ENCODE results near the gene NXN. TPM values are rescaled to one million over a fixed set of nuclear protein-coding genes. Genes with fewer than 3 reads are reported as not detected.
"Not testable (repeated sequence)": the region's sequence is repeated elsewhere in the genome, so short reads cannot be mapped to it uniquely, and the experiment has no call there.

Gene NXN
- total and polyA plus RNA-seq, 2 donors (not counting 1 experiment from before 2014, with no cell fraction given) = 0.04 to 0.17 TPM

DNA sequence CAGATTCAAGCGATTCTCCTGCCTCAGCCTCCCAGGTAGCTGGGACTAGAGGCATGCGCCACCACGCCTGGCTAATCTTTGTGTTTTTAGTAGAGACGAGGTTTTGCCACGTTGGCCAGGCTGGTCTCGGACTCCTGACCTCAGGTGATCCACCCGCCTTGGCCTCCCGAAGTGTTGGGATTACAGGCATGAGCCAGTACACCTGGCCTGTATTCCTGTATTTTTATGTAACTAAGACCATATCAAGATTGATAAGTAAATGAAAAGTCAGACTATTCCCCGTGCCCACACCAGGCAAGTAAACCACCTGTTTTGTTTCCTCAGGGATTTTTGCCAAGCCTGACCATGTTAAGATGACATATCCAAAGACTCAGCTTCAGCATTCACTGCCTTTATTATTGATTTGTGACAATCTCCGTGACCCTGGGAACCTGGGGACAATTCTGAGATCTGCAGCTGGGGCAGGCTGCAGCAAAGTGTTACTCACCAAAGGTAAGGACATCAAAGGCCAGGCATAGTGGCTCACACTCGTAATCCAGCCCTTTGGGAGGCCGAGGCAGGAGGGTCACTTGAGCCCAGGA lies 191.8 kb downstream of the NXN start:
- Mint-ChIP-seq H3K27ac (no peak overlapping the region), H3K4me1 (peaks cover 13% of the 10 kb centered on the region), H3K9me3 (ENCODE audit: insufficient read depth) (no peaks in the 10 kb centered on the region), H3K27me3 (no peaks in the 10 kb centered on the region), H3K4me3 (no peak overlapping the region)
- intact Hi-C loops (cut with micrococcal nuclease) = no loop called here
- Histone ChIP-seq H3K36me3 (replicated peaks in 1 of 2; ENCODE audit: control extremely low read depth in 1 of 2, control insufficient read depth in 1 of 2, extremely low read depth in 1 of 2, insufficient read depth in 2 of 2, low read length in 1 of 2) (peaks cover 7 to 49% of the 10 kb centered on the region in 2 experiments), H3K9ac (ENCODE audit: low read length) (no peak overlapping the region), H4K20me1 (ENCODE audit: control insufficient read depth, insufficient read depth, low read length, poor library complexity, severe bottlenecking) (peaks cover 5% of the 10 kb centered on the region), H3K27ac (ENCODE audit: low read length in 2 of 2) (no peak overlapping the region), H3K27me3 (replicated peaks in 1 of 4; ENCODE audit: control extremely low read depth in 1 of 4, control insufficient read depth in 3 of 4, insufficient read depth in 4 of 4, low read length in 3 of 4) (no peaks in the 10 kb centered on the region), H3K4me2 (replicated peaks; ENCODE audit: low read depth, low read length, poor library complexity, severe bottlenecking) (no peak overlapping the region), H3K4me1 (ENCODE audit: control insufficient read depth in 2 of 2, insufficient read depth in 2 of 2, low read length in 2 of 2) (peaks cover 7% of the 10 kb centered on the region in 2 donors), H2AFZ (ENCODE audit: insufficient read depth, low read depth, low read length, poor library complexity, severe bottlenecking) (no peak overlapping the region), H3K9me3 (ENCODE audit: control extremely low read depth in 1 of 3, control insufficient read depth in 2 of 3, insufficient read depth in 1 of 3, low read length in 2 of 3) (no peaks in the 10 kb centered on the region), H3K4me3 (ENCODE audit: control extremely low read depth in 1 of 5, extremely low read depth in 1 of 5, insufficient read depth in 1 of 5, low read depth in 2 of 5, low read length in 4 of 5) (no peak overlapping the region), H3K79me2 (ENCODE audit: control insufficient read depth, insufficient read depth, low read length) (peaks cover 27% of the 10 kb centered on the region)
- ChIA-PET POLR2A (no interaction called here), CTCF (no interaction called here)
- 97% methylated on average over 8 of the region's 12 CpGs for WGBS (ENCODE audit: insufficient coverage)
- TF ChIP-seq EZH2 (IDR thresholded peaks at IDR 0.05; ENCODE audit: borderline replicate concordance, insufficient read depth, low read depth, low read length, poor library complexity, severe bottlenecking) = no peak
- TF ChIP-seq, protein P1, sequence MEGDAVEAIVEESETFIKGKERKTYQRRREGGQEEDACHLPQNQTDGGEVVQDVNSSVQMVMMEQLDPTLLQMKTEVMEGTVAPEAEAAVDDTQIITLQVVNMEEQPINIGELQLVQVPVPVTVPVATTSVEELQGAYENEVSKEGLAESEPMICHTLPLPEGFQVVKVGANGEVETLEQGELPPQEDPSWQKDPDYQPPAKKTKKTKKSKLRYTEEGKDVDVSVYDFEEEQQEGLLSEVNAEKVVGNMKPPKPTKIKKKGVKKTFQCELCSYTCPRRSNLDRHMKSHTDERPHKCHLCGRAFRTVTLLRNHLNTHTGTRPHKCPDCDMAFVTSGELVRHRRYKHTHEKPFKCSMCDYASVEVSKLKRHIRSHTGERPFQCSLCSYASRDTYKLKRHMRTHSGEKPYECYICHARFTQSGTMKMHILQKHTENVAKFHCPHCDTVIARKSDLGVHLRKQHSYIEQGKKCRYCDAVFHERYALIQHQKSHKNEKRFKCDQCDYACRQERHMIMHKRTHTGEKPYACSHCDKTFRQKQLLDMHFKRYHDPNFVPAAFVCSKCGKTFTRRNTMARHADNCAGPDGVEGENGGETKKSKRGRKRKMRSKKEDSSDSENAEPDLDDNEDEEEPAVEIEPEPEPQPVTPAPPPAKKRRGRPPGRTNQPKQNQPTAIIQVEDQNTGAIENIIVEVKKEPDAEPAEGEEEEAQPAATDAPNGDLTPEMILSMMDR (IDR thresholded peaks at IDR 0.05) = no peak
- no peak for ATAC-seq (ENCODE audit: low read depth)
- no peak for DNase-seq

DNA sequence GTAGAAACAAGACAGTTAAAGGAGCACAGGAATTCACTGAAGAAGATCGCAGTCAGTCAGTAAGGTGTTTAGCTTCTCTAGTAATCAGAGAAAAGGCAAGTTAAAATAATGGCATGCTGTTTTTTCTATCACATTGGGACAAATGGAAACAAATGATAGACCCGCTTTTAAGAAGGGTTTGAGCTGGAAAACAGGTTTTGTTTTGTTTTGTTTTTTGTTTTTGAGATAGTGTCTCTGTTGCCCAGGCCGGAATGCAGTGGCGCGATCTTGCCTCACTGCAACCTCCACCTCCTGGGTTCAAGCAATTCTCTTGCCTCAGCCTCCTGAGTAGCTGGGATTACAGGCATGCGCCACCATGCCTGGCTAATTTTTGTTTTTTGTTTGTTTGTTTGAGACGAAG lies 193.7 kb downstream of the NXN start:
- H3K79me2 ChIP-seq (ENCODE audit: control insufficient read depth, insufficient read depth, low read length) = peaks cover 45% of the 10 kb centered on the region
- POLR2A ChIA-PET, CTCF ChIA-PET: not testable (repeated sequence)

More for the DNA sequence above, 193.7 kb downstream of the NXN start:
- H4K20me1 ChIP-seq (ENCODE audit: control insufficient read depth, insufficient read depth, low read length, poor library complexity, severe bottlenecking); ATAC-seq (ENCODE audit: low read depth); H3K27ac ChIP-seq (ENCODE audit: low read length in 2 of 2); H3K4me3 Mint-ChIP-seq; H3K27ac Mint-ChIP-seq; H3K9ac ChIP-seq (ENCODE audit: low read length); H3K4me3 ChIP-seq (ENCODE audit: control extremely low read depth in 1 of 5, extremely low read depth in 1 of 5, insufficient read depth in 1 of 5, low read depth in 2 of 5, low read length in 4 of 5); H3K9me3 ChIP-seq (ENCODE audit: control extremely low read depth in 1 of 3, control insufficient read depth in 2 of 3, insufficient read depth in 1 of 3, low read length in 2 of 3); DNase-seq; H3K9me3 Mint-ChIP-seq (ENCODE audit: insufficient read depth); H3K27me3 Mint-ChIP-seq; H3K4me2 ChIP-seq (replicated peaks; ENCODE audit: low read depth, low read length, poor library complexity, severe bottlenecking); H3K27me3 ChIP-seq (replicated peaks in 1 of 4; ENCODE audit: control extremely low read depth in 1 of 4, control insufficient read depth in 3 of 4, insufficient read depth in 4 of 4, low read length in 3 of 4); H2AFZ ChIP-seq (ENCODE audit: insufficient read depth, low read depth, low read length, poor library complexity, severe bottlenecking); intact Hi-C loops (cut with micrococcal nuclease): not testable (repeated sequence)
- H3K4me1 Mint-ChIP-seq = peaks cover 24% of the 10 kb centered on the region
- H3K4me1 ChIP-seq (ENCODE audit: control insufficient read depth in 2 of 2, insufficient read depth in 2 of 2, low read length in 2 of 2) = peaks cover 16 to 18% of the 10 kb centered on the region in 2 donors
- H3K36me3 ChIP-seq (replicated peaks in 1 of 2; ENCODE audit: control extremely low read depth in 1 of 2, control insufficient read depth in 1 of 2, extremely low read depth in 1 of 2, insufficient read depth in 2 of 2, low read length in 1 of 2) = peaks cover 3 to 31% of the 10 kb centered on the region in 2 experiments
- 100% methylated on average over 4 of the region's 7 CpGs for WGBS (ENCODE audit: insufficient coverage)

Data from B cell (primary cell).